Muscle of leg (tissue), 11 donors: Measurements from ENCODE around the gene KIF25. TPM values are rescaled to one million over a fixed set of nuclear protein-coding genes. Genes with fewer than 3 reads are reported as not detected.

Experiments
- DNase-seq: peaks from one replicate; pipeline ENCODE4 v3.0.0; 2013
- H3K27ac ChIP-seq: one replicate; pipeline ENCODE4 v1.5.1; 2013; ENCODE audit warnings: mild to moderate bottlenecking, low read length, control low read depth
- H3K27me3 ChIP-seq: one replicate; pipeline ENCODE4 v1.6.1; 2013; ENCODE audit warnings: low read length; ENCODE audit not compliant: control insufficient read depth, insufficient read depth
- H3K36me3 ChIP-seq: one replicate; pipeline ENCODE4 v1.6.1; 2013; ENCODE audit warnings: low read length; ENCODE audit not compliant: control insufficient read depth, insufficient read depth
- H3K4me1 ChIP-seq: one replicate; pipeline ENCODE4 v1.6.1; 2013; ENCODE audit warnings: low read length; ENCODE audit not compliant: control insufficient read depth, insufficient read depth
- H3K4me3 ChIP-seq: one replicate; pipeline ENCODE4 v1.5.1; 2013; ENCODE audit warnings: low read length, control low read depth
- H3K9me3 ChIP-seq: replicated peaks from 2 replicates; pipeline ENCODE4 v1.6.1; 2013; ENCODE audit warnings: low read depth, low read length; ENCODE audit not compliant: control insufficient read depth
- WGBS: methylation state at CpG from one replicate; pipeline ENCODE4 v1.1.5; 2013; ENCODE audit warnings: missing lambda C conversion rate; ENCODE audit not compliant: insufficient coverage; 5-methylcytosine and 5-hydroxymethylcytosine counted together
- polyA plus RNA-seq, 8 donors: library from polyadenylated mRNA; unstranded; fragments of 120-200 nt; gene quantifications; one replicate each; pipeline versions ENCODE4 v1.2.1 to v1.2.3, GENCODE V29; 2013; ENCODE audit warnings: inconsistent platforms in 1 of 8, low replicate concordance in 1 of 8; ENCODE audit not compliant: insufficient read length in 8 of 8, insufficient read depth in 1 of 8
- total RNA-seq: library from RNA; stranded (reverse); fragments of 120-200 nt; gene quantifications from one replicate; pipeline ENCODE4 v1.2.4, GENCODE V29; 2013

Gene KIF25
- total and polyA plus RNA-seq, 9 donors, result 0.24 to 1.8 (median 0.69) TPM

DNA sequence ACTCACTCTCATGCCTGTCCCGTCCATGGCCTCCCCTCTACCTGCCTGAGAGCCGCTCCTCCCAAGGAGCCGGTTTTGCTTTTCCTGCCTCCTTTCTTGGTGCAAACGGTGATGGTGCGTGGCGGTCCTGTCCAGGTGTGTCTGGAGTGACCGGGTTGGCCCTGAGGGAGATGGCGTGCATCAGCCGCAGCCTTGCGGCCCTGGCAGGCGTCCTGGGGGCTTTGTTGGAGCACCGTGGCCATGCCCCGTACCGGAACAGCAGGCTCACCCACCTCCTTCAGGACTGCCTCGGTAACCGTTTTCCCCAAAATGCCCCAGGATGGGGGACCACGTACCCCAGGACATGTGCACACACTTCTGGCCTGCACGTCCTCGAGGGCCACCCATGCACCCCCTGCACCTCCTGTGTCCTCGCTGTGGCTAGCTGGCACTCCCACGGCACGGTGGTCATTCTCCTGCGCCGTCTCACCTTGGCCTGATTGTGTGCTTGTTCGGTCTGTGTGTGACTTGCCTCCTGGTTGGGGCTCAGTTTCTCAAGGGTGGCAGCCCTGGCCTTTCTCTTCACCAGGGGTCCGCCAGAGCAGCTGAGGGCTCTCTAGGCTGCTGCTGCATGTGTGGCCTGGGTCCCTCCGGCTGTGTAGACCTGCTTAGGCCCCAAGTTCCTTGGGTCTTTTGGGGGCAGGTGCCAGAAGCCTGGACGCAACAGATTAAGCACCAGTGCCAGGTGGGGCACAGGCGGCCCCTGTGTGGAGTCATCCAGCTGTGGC lies 45.1 kb downstream of the KIF25 start:
- H3K4me1 ChIP-seq, result peaks cover 17% of the 10 kb centered on the region
- 95% methylated on average over 29 of the region's 29 CpGs for WGBS
- no peaks in the 10 kb centered on the region for H3K36me3 ChIP-seq
- no peak for DNase-seq
- no peak overlapping the region for H3K27ac ChIP-seq
- H3K9me3 ChIP-seq, result peaks cover 28% of the 10 kb centered on the region
- no peak overlapping the region for H3K4me3 ChIP-seq
- H3K27me3 ChIP-seq, result peaks cover 2% of the 10 kb centered on the region

DNA sequence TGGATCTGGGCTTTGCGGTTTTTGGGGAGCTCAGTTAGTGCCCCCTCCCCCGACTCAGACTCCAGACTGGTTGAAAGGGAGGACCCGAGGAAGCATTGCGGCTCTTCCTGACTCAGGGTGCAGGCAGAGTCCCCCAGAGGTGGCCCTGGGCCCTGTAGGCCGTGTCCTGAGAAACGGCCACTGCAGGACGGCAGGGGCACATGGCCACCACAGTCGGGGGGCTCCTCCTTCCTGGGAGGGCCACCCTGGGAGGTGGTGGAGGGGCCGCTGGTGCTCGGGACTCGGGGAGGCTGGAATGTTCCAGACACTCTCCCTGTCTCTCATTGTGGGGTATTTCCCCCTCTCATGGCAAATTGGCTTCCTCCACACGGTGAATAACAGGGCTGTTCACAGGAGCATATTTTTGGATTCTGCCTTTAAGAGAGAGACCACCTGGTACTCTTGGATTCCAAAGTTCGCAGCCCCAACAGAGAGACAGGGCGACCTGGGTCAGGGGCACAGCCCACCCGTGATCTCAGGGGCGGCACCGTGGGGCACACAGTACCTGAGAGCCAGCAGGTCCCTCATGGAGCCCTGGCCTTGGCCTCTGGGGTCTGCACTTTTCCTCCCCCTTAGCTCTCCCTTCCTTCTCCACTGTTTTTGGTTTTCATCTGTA lies 45.8 kb downstream of the KIF25 start:
- WGBS, result 80% methylated on average over 13 of the region's 17 CpGs
- no peaks in the 10 kb centered on the region for H3K36me3 ChIP-seq
- H3K9me3 ChIP-seq, result peaks cover 28% of the 10 kb centered on the region
- peaks cover 23% of the 10 kb centered on the region for H3K4me1 ChIP-seq
- no peak overlapping the region for H3K4me3 ChIP-seq
- no peak for DNase-seq
- peaks cover 2% of the 10 kb centered on the region for H3K27me3 ChIP-seq
- no peak overlapping the region for H3K27ac ChIP-seq

DNA sequence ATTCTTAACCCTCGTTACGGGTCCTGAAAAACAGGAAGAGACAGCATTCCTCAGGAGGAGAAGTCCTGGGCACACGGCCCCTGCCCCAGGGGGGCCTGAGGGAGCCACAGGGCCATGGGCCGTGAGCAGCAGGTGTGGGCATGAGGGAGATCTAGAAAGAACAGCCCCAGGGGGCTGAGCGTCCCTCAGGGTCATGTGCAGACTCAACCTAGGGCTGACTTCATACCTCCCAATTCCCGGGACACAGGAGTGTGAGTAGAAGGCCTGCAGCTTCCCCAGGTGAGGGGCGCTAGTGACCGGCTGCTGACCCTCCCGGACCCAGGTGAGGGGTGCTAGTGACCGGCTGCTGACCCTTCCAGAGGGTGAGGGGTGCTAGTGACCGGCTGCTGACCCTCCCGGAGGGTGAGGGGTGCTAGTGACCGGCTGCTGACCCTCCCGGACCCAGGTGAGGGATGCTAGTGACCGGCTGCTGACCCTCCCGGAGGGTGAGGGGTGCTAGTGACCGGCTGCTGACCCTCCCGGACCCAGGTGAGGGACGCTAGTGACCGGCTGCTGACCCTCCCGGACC lies 46.5 kb downstream of the KIF25 start:
- peaks cover 24% of the 10 kb centered on the region for H3K4me1 ChIP-seq
- H3K27me3 ChIP-seq, result peaks cover 2% of the 10 kb centered on the region
- H3K9me3 ChIP-seq, result peaks cover 25% of the 10 kb centered on the region
- H3K27ac ChIP-seq, result no peak overlapping the region
- no peak overlapping the region for H3K4me3 ChIP-seq
- no peaks in the 10 kb centered on the region for H3K36me3 ChIP-seq
- DNase-seq, result no peak
- WGBS, result 83% methylated on average over 16 of the region's 21 CpGs

DNA sequence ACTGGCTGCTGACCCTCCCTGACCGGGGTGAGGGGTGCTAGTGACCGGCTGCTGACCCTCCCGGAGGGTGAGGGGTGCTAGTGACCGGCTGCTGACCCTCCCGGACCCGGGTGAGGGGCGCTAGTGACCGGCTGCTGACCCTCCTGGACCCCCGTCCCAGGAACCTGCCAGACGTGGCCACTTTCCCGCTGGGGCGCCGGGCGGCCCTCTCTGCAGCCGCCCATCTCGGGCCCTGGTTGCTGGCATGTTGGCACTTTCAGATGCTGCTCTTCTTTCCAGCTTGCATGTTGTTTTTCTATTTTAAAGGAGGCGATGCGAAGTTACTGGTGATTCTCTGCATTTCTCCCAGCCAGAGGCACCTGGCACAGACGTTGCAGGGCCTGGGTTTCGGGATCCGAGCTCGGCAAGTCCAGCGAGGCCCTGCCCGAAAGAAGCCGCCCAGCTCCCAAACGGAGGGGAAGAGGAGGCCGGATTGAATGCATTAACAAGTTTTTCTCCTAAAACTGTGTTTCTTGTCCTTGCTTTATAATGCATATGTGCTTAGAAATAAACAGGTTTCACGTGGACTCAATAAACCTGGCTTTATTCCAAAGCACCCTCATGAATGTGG lies 47.2 kb downstream of the KIF25 start:
- peaks cover 20% of the 10 kb centered on the region for H3K9me3 ChIP-seq
- DNase-seq, result no peak
- no peak overlapping the region for H3K4me3 ChIP-seq
- no peak overlapping the region for H3K27ac ChIP-seq
- H3K4me1 ChIP-seq, result peaks cover 24% of the 10 kb centered on the region
- no peaks in the 10 kb centered on the region for H3K36me3 ChIP-seq
- H3K27me3 ChIP-seq, result no peaks in the 10 kb centered on the region
- 89% methylated on average over 22 of the region's 28 CpGs for WGBS

DNA sequence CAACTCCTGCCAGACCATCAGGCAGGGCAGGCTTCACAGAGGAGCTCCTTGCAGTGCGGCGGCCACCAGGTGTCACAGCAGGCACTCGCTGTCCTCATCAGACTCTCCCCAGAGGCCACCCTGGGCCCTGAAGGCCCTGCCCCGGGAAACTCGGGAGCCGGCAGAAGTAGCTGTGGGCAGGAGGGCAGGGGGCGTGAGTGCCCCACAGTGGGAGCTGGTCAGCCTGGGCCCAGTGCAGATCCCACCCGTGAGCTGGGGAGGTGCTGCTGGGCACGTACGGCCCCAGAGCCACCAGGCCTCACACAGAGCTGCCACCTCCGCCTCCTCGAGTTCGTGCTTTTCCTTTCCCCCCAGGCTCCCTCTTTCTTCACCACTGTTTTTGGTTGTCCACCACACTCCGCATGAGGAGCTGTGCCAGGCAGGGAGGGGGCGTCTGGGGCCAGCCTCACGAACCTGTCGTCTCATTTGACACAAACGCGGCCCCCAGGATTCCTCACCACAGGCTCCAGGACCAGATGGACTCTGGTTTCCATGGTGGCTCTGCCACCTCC lies 47.7 kb downstream of the KIF25 start:
- Histone ChIP-seq H3K4me1 (peaks cover 29% of the 10 kb centered on the region), H3K9me3 (peaks cover 15% of the 10 kb centered on the region), H3K27me3 (no peaks in the 10 kb centered on the region), H3K4me3 (no peak overlapping the region), H3K36me3 (no peaks in the 10 kb centered on the region), H3K27ac (no peak overlapping the region)
- DNase-seq, result no peak
- WGBS, result 78% methylated on average over 18 of the region's 19 CpGs

DNA sequence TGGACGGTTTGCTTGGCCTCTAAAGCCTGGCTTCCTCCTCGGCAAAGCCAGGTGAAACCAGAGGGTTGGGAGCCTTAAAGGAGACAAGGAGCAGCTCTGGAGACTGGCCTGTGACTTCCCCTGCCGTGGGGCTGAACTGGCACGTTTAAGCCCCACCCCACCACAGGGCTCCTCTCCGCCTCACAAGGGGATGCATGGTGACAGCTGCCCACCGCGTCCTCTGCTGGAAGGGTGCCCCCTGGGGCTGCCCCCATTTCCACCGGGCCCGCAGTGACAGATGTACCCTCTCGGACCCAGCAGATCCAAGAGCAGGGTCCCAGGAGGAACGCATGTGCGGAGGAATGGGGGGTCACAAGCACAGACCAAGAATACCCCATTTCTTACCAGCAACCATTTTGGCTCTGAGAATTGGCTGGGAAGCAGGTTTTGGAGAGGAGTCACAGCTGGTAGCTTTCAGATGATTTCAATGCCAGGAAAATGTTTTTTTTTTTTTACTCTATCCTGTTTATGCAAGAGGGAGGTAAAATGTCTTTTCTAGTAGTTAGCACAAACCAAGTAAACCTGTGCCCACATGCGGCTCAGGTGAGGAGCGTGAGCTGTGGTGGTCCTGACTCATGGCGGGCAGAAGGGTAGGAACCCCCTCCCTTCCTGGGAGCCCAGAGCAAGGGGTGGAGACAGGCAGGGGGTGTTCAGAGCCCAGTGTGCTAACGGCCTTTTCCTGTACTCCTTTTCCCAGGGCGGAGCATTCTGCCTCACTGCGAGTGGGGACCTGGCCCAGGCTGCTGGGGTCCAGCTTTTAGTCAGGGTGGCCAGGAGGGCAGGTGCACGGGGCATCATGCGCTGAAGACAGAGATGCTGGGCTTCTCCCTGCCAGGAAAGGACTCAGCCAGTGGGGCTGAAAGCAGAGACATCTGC lies 48.5 kb downstream of the KIF25 start:
- DNase-seq, result peak; percentile 70
- WGBS, result 57% methylated on average over 10 of the region's 20 CpGs
- Histone ChIP-seq H3K4me3 (no peak overlapping the region), H3K27ac (peak overlapping the region; percentile 67), H3K4me1 (peaks cover 35% of the 10 kb centered on the region), H3K27me3 (no peaks in the 10 kb centered on the region), H3K36me3 (no peaks in the 10 kb centered on the region), H3K9me3 (peaks cover 8% of the 10 kb centered on the region)

DNA sequence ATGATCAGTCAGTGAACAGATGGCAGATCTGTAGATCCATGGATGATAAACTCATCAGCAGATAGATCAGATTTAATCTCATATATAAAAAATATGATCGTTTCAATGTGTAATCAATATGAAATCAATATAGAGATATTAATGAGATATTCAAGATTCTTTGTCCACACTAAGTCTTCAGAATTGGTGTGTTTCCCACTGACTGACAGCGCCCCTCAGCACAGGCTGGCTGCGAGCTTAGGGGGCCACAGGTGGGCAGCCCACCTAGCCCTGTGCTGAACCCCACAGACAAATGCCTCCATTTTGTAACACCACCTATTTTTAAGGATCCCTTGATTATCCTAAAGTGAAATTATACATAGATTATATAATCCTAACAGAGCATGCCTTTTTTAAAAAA lies 49.2 kb downstream of the KIF25 start:
- Histone ChIP-seq H3K36me3 (no peaks in the 10 kb centered on the region), H3K27ac (no peak overlapping the region)
- 100% methylated on average over 2 of the region's 3 CpGs for WGBS

DNA sequence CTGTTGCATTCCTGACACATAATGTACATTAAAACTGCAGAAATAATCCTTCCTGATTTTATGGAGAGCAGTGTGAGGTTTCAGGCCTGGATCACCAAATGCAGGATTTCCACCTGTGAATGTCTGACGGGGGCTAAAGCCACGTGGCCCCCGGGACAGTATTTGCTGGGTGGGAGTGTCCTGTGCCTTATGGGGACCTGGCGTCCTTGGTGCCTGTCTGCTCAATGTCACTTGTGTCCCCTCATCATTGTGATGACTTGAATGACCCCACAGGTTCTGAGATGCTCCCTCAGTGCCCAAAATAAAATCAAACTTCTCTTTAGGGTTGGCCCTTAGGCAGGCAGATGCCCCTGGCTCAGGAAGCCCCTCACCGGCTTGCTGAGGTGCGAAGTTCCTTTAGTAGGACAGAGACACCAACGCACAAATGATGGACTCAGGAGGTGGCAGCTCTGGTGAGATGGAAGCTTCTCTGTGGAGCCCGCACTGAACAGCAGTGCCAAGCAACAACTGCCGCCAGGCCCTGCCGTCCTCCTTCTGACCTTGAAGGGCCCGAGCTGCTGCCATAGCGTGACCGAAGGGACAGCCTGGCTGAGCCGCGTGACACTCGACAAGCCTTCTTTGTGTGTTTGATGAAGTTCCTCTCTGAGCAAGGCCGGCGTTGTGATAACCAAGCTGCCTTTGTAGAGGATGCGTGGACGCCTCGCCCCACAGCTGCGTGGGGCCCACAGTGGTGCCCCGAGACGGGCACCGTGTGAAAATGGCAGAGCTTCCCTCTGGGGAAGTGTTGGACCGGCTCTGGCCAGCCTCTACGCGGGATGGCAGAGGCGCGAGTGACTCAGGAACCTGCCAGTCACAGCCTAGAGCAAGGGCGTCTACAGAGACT lies 50.6 kb downstream of the KIF25 start:
- no peaks in the 10 kb centered on the region for H3K9me3 ChIP-seq
- no peaks in the 10 kb centered on the region for H3K27me3 ChIP-seq
- H3K4me3 ChIP-seq, result no peak overlapping the region
- peaks cover 35% of the 10 kb centered on the region for H3K4me1 ChIP-seq
- H3K36me3 ChIP-seq, result no peaks in the 10 kb centered on the region
- H3K27ac ChIP-seq, result no peak overlapping the region
- no peak for DNase-seq
- WGBS, result 83% methylated on average over 29 of the region's 31 CpGs

More for the DNA sequence above, 49.2 kb downstream of the KIF25 start:
- Histone ChIP-seq H3K27me3 (no peaks in the 10 kb centered on the region), H3K9me3 (peaks cover 5% of the 10 kb centered on the region), H3K4me3 (no peak overlapping the region), H3K4me1 (peaks cover 35% of the 10 kb centered on the region)
- DNase-seq, result no peak

DNA sequence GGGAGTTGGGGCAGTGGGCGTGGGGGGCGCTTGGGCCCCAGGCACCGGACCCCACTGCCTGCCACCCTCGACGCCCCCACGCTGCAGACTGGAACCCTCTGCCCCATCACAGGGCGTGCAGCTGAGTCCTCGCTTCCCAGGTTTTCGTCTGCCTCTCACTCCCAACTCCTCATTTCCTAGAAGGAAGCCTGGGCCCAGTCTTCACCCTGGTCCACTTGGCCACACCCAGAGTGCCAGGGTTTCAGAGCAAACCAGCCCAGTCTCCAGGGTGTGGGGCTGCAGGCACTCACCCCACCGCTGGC lies 51.2 kb downstream of the KIF25 start:
- Histone ChIP-seq H3K36me3 (no peaks in the 10 kb centered on the region), H3K27me3 (no peaks in the 10 kb centered on the region), H3K4me1 (peaks cover 35% of the 10 kb centered on the region), H3K4me3 (no peak overlapping the region), H3K9me3 (no peaks in the 10 kb centered on the region), H3K27ac (no peak overlapping the region)
- 88% methylated on average over 9 of the region's 10 CpGs for WGBS
- DNase-seq, result no peak
